A549 treated with AZD9567 at 1 μM for 4 hours (cell line): ENCODE measurements around the gene PATZ1. TPM values are rescaled to one million over a fixed set of nuclear protein-coding genes. Genes with fewer than 3 reads are reported as not detected.

Experiments
- total RNA-seq: library from RNA; stranded (reverse); fragments of 200-300 nt; extraction: Qiagen RNA extraction; gene quantifications from 5 replicates; pipeline ENCODE4 v1.2.3, GENCODE V29; 2022; ENCODE audit not compliant: insufficient read depth

Gene PATZ1, protein sequence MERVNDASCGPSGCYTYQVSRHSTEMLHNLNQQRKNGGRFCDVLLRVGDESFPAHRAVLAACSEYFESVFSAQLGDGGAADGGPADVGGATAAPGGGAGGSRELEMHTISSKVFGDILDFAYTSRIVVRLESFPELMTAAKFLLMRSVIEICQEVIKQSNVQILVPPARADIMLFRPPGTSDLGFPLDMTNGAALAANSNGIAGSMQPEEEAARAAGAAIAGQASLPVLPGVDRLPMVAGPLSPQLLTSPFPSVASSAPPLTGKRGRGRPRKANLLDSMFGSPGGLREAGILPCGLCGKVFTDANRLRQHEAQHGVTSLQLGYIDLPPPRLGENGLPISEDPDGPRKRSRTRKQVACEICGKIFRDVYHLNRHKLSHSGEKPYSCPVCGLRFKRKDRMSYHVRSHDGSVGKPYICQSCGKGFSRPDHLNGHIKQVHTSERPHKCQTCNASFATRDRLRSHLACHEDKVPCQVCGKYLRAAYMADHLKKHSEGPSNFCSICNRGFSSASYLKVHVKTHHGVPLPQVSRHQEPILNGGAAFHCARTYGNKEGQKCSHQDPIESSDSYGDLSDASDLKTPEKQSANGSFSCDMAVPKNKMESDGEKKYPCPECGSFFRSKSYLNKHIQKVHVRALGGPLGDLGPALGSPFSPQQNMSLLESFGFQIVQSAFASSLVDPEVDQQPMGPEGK
- 18.4 to 23.6 TPM (median 21.8 TPM) in 5 replicates for total RNA-seq

DNA sequence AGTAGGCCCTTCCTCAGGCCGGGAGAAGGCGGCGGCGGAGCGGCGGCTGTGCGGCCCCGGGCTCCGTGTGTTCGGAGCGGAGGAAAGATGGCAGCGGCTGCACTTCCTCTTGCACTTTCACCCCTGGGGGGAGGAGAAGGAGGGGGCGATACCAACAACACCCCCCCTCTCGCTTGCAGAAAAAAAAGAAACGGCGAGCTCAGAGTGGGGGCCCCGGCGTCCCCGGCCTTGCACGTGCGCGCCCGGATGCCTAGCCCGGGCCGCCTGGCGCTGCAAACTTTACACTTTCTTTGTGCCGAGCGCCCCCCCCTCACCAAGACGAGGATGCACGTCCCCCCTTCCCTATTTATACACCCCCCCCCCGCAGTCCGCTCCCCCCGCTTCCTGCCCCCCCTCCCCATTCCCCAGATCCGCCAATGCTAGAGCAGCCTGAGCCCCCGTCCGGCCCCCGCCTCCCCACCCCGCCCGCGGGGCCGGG, at the start of gene PATZ1:
TSS of gene PATZ1 (minus strand) at position 92 of the 478 bp plus-strand sequence. CDS start 744 bp downstream, outside the sequence.

DNA sequence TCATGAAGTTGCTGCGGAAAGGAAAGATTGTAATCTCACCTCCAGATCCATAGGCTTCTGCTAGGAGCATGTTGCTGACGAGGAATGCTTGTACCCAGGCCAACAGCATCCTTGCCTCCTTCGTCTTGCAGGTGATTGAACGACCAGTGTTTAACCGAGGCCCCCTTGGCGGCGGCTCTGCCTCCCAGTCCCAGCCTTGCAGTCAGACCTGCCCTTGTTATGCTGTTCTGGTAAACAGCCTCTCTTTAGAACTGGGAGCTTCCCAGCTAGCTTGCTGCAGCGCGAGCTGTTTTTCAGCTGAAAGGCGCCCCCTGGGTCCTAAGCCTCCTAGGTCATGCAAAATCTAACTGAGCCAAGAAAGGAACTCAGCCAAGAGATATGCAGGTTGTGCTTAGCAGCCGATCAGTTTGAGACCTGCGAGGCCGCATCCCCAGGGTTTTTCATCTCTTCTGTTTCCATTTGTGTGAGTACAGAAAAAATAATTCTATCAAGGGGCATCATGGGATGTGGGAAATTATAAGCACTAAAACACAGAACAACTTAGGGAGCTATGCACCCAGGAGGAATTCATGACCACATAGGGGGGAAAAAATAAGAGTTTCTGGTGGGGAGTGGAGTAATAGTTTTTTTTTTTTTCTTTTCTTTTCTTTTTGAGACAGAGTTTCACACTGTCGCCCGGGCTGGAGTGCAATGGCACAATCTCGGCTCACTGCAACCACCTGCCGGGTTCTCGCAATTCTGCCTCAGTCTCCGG, 53.7 kb downstream of the PATZ1 start, which contains the start of gene PIK3IP1:
TSS of gene PIK3IP1 (minus strand) at position 253 of the 754 bp plus-strand sequence. CDS start at position 109, 144 bp downstream.

Other genes starting within 250 kb of the PATZ1 start
- gene SELENOM, start 238.8 kb downstream of the PATZ1 start, total RNA-seq: 62.4 to 74.7 TPM (median 70.6 TPM) in 5 replicates
- gene INPP5J, start 223.4 kb downstream of the PATZ1 start, total RNA-seq: 0.38 to 0.77 TPM (median 0.45 TPM) in 4 of 5 replicates, not detected in the other
- gene PLA2G3, start 205.8 kb downstream of the PATZ1 start, total RNA-seq: not detected in 5 replicates
- 21.4 to 27.0 TPM (median 24.8 TPM) in 5 replicates for gene RNF185, start 186.2 kb downstream of the PATZ1 start, total RNA-seq
- 7.5 to 29.6 TPM (median 7.8 TPM) in 5 replicates for gene LIMK2, start 134.0 kb downstream of the PATZ1 start, total RNA-seq
- 0.57 to 3.0 TPM (median 0.75 TPM) in 5 replicates for gene PIK3IP1, start 53.9 kb downstream of the PATZ1 start, total RNA-seq
- gene DRG1, start 53.3 kb upstream of the PATZ1 start, total RNA-seq: 55.2 to 80.8 TPM (median 56.0 TPM) in 5 replicates
- gene EIF4ENIF1, start 143.5 kb upstream of the PATZ1 start, total RNA-seq: 12.6 to 21.1 TPM (median 14.1 TPM) in 5 replicates
- 11.3 to 13.8 TPM (median 13.1 TPM) in 5 replicates for gene SFI1, start 150.2 kb upstream of the PATZ1 start, total RNA-seq